NCI-H2196 treated with DMSO at 0.1 percent for 48 hours (cell line): Measurements from ENCODE around the gene CEP41.
"Not testable (repeated sequence)": the region's sequence is repeated elsewhere in the genome, so short reads cannot be mapped to it uniquely, and the experiment has no call there.

Experiments
- DNase-seq: peaks from one replicate; lab custom pipeline; 2025; ENCODE audit not compliant: unreplicated experiment; lab: John Stamatoyannopoulos, UW

The CEP41 gene

GRCh38 chr7:130393101-130393561, 47.7 kb downstream of the CEP41 start:
- DNase-seq, result no peak

DNA sequence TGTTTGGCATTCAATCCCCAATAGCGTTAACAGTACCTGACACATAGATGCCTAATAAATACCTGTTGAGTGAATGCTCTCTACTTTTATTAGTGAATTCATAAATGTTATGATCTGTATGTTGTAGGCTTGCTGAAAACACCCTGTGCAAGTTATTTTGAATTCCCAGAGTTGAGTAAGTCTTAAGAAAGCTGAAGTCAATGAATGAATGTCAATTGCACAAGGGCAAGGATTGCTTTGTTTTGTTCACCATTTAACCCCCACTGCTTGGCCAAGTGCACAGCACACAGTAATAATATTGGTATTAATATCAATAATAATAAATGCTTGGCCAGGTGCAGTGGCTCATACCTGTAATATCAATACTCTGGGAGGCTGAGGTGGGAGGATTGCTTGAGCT, 50.3 kb downstream of the CEP41 start:
- DNase-seq, result no peak

- DNase-seq, result no peak
Measured at GRCh38 chr7:130388671-130389070, 52.1 kb downstream of the CEP41 start.

GRCh38 chr7:130387628-130388403, 53.0 kb downstream of the CEP41 start:
- DNase-seq, result no peak

DNA sequence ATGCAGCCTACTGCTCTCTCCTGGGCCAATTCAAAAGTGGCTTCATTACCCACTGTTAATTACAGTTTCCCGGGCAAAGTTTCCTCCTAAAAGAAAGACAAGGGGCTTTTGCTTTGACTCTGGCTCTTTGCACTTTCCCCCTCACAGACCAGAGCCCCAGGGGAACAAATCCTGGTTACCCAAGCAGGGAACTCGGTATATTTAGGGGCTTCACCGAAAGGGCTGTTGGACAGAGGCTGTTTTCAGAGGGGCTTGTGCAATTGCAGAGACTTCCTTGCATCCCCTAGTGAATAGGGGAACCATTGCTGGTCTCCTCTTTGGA, 53.5 kb downstream of the CEP41 start:
- no peak for DNase-seq

DNA sequence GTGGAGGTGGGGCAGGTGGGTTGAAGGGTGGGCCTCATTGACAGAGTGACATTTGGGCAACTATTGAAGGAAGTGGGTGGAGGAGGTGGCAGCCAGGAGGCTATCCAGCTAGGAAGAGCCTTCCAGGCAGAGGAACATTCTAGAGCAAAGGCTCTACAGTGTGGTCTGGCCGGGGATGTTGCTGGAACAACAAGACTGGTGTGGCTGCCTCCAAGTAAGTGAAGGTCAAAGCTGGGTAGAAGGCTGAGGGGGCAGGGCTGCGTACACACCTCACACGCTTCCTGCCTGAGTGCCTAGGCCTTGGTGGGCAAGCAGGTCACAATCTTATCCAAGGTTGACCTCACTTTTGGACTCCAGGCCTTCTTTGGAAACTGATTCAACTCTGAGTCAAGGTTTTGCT, 53.9 kb downstream of the CEP41 start:
- no peak for DNase-seq

DNA sequence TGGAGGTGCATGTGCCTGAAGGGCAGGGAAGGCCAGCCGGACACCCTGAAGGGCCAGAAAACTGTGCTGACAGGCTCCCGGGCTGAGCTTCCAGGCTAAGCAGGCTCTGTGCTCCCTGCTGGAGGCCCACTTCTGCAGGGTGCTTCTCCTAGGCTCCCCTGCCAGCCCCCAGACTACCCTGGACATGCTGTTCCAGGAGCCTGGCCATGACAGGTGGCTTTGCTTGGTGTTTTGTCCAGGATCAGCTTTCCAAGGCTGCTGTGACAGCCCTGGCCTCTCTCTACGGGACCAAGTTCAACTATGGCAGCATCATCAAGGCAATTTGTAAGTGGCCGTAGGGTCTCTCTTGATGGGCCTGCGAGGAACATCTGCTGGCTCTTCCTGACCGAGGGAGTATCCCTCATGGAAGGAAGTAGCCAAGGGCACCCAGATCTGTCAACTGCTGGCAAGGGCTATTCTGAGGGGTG, 55.2 kb downstream of the CEP41 start:
- DNase-seq, result no peak

- DNase-seq, result no peak
Measured at GRCh38 chr7:130384841-130385599, 55.8 kb downstream of the CEP41 start.

DNA sequence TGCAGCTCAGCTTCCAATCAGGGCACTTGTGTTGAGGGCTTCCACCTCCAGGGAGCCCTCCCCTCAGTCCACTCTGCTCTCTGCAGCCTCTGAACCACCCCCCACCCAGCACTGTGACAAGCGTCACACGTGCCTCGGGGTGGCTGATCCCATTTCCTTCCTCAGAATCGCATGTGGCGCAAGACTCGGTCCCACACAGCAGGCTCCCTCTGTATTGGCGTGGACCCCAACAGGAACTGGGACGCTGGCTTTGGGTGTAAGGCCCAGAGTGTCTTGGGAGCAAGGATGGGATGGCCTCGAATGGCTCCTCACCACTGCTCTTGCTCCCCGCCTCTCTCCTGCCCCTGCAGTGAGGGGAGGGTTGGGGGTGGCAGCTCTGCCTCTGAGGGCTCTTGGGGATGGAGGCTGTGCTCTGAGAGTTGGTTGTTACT, 56.4 kb downstream of the CEP41 start:
- DNase-seq, result no peak

- no peak for DNase-seq
Measured at GRCh38 chr7:130383187-130383980, 57.4 kb downstream of the CEP41 start.

DNA sequence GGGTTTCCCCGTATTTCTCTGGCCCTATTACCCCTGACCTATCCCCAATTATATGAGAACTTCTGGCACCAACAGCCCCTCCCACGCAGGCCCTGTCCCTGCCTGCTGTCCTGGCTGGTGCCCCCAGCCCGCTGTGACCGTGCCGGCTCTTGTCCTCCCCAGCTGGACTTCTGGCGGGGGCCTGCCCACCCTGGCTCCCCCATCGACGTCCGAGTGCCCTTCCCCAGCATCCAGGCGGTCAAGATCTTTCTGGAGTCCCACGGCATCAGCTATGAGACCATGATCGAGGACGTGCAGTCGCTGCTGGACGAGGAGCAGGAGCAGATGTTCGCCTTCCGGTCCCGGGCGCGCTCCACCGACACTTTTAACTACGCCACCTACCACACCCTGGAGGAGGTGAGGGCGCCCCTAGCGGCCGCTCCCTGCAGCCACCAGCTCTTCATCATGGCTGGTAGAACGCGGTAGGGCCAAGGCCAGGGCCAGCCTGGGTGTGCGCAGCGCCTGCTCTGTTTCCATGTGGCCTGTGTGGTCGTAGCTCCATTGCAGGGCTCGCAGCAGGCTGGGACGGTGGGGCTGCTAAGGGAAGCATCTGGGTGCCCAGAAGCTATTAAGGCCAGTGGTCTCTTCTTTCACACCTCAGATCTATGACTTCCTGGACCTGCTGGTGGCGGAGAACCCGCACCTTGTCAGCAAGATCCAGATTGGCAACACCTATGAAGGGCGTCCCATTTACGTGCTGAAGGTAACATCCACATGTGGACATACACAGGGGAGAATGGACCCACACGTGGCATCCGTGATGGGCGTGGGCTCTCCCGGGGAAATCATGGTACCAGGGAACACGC, 59.1 kb downstream of the CEP41 start:
- no peak for DNase-seq

GRCh38 chr7:130380861-130381455, 59.9 kb downstream of the CEP41 start:
- DNase-seq, result no peak

DNA sequence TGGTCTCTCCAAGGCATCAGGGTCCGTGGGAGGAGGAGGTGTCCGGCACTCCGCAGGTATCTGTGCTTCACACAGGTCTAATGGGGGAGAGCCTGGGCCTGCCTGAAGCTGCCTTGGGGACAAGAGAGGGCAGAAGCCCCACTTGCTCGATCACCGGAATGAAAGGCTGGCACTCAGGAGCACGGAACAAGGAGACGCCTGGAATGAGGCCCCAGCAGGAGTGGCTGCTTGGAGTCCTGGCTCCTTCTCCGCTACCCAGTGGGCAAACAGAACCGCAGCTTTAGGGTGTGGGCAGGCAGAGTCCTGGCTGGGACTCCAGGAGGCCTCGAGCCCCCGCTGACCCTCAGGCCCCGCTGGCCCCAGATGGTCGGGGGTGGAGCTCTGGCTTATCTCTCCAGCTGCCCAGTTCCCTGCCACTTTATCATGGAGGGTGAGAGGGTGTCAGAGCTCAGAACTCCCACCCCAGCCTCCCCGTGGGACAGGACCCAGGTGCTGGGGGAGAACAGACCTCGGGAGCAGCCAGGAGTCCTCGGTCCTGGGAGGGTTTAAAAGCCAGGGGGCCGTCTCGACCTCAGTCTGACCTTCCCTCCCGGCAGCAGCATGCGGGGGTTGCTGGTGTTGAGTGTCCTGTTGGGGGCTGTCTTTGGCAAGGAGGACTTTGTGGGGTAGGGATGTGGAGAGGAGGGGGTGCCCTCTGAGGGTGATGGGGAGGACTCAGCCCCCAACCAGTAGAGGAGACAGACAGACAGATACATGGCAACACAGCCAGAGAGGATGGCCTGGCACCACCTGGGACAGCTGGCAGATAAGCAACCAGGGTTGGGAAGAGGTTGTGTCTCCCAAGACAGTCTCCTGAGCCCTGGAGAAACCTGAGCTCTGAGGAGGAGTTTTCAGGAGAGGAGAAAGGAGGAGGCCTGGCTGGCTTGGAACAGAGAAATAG, 60.6 kb downstream of the CEP41 start, which contains the start of gene CPA1:
Gene CPA1 (plus strand): TSS at position 574 of the 940 bp plus-strand sequence. CDS start 27 bp downstream, at position 601.
- DNase-seq, result no peak

- DNase-seq, result no peak
Measured at GRCh38 chr7:130379532-130379920, 61.3 kb downstream of the CEP41 start.

DNA sequence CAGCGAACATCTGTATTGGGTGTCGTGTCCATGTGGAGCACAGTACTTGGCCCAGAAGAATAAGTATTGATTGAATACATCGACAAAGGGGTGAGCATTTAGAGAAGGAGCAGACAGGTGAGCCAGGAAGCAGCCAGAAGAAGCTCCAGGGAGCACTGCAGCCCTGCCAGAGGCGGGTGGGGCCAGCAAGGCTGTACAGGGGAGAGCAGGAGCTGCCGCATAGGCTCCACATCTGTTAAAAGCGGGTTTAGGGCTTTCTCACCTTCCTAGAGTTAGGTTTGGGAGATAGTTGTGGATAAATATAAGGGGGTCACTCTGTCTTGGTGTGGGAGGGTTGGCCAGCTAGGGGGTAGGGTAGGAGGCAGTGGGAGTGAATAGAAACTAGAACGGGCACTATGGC, 61.8 kb downstream of the CEP41 start:
- DNase-seq, result no peak

GRCh38 chr7:130377178-130377577, 63.6 kb downstream of the CEP41 start:
- DNase-seq, result no peak

GRCh38 chr7:130376461-130376860, 64.4 kb downstream of the CEP41 start:
- not testable (repeated sequence) for DNase-seq

- no peak for DNase-seq
Measured at GRCh38 chr7:130374507-130374906, 66.3 kb downstream of the CEP41 start.
